Measurements from ENCODE around the gene HOXB5.

DNA sequence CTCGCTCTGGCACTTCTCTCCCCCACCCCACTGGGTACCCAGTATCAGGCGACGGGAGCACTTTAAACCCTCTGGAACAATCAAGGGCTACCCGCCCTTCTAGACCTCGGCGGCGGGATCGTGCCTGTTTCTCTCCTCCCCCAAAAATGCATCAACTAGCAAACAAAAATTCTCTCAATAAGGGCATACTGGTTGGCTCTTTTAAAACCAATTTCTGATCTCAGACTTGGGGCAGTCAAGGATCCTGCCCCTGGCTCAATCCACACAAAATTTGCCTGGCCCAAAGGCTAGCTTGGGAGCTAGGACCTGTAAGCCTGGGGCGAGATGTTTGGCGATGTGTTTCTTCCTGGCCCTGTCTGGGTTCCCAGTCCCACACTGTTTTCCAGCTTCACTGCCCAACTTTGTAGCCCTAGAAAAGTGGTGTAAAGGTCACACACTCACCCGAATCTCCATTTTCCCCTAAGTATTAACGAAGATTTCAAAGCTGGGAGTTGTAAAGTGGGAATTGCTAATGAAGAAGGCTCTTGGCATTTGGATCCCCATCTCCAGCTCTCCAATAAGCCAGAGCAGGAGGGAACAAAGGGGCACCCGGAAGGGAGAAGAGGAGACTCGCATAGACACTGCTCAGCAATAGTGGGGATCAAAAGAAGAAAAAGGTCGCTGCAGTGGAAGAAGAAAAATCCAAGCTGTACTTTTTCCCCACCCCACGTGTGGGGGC is 34.3 kb downstream of the HOXB5 start:
- TF ChIP-seq POLR2AphosphoS5 (IDR thresholded peaks at IDR 0.05; ENCODE audit: low read depth, low read length) (no peak), SIN3A (IDR thresholded peaks at IDR 0.05; ENCODE audit: borderline replicate concordance, insufficient read depth, low read length) (no peak), TAF1 (IDR thresholded peaks at IDR 0.05; ENCODE audit: borderline replicate concordance, insufficient read depth, low read length) (no peak), FOXP2 (optimal IDR thresholded peaks at IDR 0.05; ENCODE audit: borderline replicate concordance, extremely low read depth, extremely low read length, insufficient read depth) (no peak)
- TF ChIP-seq, protein P1, sequence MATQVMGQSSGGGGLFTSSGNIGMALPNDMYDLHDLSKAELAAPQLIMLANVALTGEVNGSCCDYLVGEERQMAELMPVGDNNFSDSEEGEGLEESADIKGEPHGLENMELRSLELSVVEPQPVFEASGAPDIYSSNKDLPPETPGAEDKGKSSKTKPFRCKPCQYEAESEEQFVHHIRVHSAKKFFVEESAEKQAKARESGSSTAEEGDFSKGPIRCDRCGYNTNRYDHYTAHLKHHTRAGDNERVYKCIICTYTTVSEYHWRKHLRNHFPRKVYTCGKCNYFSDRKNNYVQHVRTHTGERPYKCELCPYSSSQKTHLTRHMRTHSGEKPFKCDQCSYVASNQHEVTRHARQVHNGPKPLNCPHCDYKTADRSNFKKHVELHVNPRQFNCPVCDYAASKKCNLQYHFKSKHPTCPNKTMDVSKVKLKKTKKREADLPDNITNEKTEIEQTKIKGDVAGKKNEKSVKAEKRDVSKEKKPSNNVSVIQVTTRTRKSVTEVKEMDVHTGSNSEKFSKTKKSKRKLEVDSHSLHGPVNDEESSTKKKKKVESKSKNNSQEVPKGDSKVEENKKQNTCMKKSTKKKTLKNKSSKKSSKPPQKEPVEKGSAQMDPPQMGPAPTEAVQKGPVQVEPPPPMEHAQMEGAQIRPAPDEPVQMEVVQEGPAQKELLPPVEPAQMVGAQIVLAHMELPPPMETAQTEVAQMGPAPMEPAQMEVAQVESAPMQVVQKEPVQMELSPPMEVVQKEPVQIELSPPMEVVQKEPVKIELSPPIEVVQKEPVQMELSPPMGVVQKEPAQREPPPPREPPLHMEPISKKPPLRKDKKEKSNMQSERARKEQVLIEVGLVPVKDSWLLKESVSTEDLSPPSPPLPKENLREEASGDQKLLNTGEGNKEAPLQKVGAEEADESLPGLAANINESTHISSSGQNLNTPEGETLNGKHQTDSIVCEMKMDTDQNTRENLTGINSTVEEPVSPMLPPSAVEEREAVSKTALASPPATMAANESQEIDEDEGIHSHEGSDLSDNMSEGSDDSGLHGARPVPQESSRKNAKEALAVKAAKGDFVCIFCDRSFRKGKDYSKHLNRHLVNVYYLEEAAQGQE (IDR thresholded peaks at IDR 0.05; ENCODE audit: insufficient read depth in 1 of 2, low read depth in 2 of 2, low read length in 2 of 2), result no peak

Measured in PFSK-1 (cell line).